CD14-positive monocyte (primary cell): Measurements from ENCODE around the gene AMACR. TPM values are rescaled to one million over a fixed set of nuclear protein-coding genes. Genes with fewer than 3 reads are reported as not detected.

Experiments
- DNase-seq, 3 donors: peaks; one replicate each; pipeline ENCODE4 v3.0.0-alpha.2; 2011 to 2022
- H2AFZ ChIP-seq: 2 replicates; pipeline ENCODE4 v1.6.0; 2012; ENCODE audit warnings: mild to moderate bottlenecking, low read depth, low read length, inconsistent platforms; ENCODE audit not compliant: insufficient read depth, poor library complexity, severe bottlenecking
- H3K27ac ChIP-seq, 2 donors: 1 replicate in 1 of 2; 2 replicates in 1 of 2; pipeline ENCODE4 v1.5.1; 2012 to 2013; ENCODE audit warnings: low read length in 2 of 2, control low read depth in 1 of 2, inconsistent platforms in 1 of 2, low read depth in 1 of 2, mild to moderate bottlenecking in 1 of 2
- H3K27me3 ChIP-seq, 2 donors: one replicate each; pipeline versions ENCODE4 v1.6.0 to v1.6.1; 2011 to 2013; ENCODE audit warnings: low read length in 2 of 2; ENCODE audit not compliant: control insufficient read depth in 2 of 2, insufficient read depth in 2 of 2
- H3K36me3 ChIP-seq, 2 donors: replicated peaks in 1 of 2; 1 replicate in 1 of 2; 2 replicates in 1 of 2; pipeline versions ENCODE4 v1.5.1 to v1.6.1; 2012 to 2013; ENCODE audit warnings: low read length in 2 of 2, control low read depth in 1 of 2, inconsistent platforms in 1 of 2, mild to moderate bottlenecking in 1 of 2; ENCODE audit not compliant: insufficient read depth in 2 of 2, control insufficient read depth in 1 of 2
- H3K4me1 ChIP-seq, 2 donors: 1 replicate in 1 of 2; 2 replicates in 1 of 2; pipeline versions ENCODE4 v1.5.1 to v1.6.1; 2012 to 2013; ENCODE audit warnings: low read length in 2 of 2, control low read depth in 1 of 2, inconsistent platforms in 1 of 2, mild to moderate bottlenecking in 1 of 2, moderate library complexity in 1 of 2; ENCODE audit not compliant: insufficient read depth in 2 of 2, control insufficient read depth in 1 of 2
- H3K4me2 ChIP-seq: replicated peaks from 2 replicates; pipeline ENCODE3; 2012; ENCODE audit warnings: low read length, moderate library complexity, mild to moderate bottlenecking; ENCODE audit not compliant: poor library complexity, severe bottlenecking; ENCODE audit errors: extremely low read depth
- H3K4me3 ChIP-seq, 3 experiments: fragments of 200-600 bp in 1 of 3; sonication (generic) in 1 of 3; replicated peaks in 1 of 3; 1 replicate in 2 of 3; 2 replicates in 1 of 3; pipeline ENCODE4 v1.5.1; 2011 to 2013; ENCODE audit warnings: low read length in 3 of 3, mild to moderate bottlenecking in 3 of 3, control low read depth in 2 of 3, low read depth in 2 of 3, inconsistent platforms in 1 of 3, moderate library complexity in 1 of 3
- H3K79me2 ChIP-seq: 2 replicates; pipeline ENCODE4 v1.6.0; 2012; ENCODE audit warnings: mild to moderate bottlenecking, control low read depth, inconsistent platforms, low read length, moderate library complexity; ENCODE audit not compliant: insufficient read depth
- H3K9ac ChIP-seq: 2 replicates; pipeline ENCODE4 v1.6.0; 2017; ENCODE audit warnings: low read length, mild to moderate bottlenecking; ENCODE audit not compliant: insufficient read depth, poor library complexity, severe bottlenecking
- H3K9me3 ChIP-seq, 2 donors: replicated peaks in 1 of 2; 1 replicate in 1 of 2; 2 replicates in 1 of 2; pipeline versions ENCODE4 v1.5.1 to v1.6.1; 2012 to 2013; ENCODE audit warnings: low read length in 2 of 2, control low read depth in 1 of 2; ENCODE audit not compliant: control insufficient read depth in 1 of 2, insufficient read depth in 1 of 2
- H4K20me1 ChIP-seq: 2 replicates; pipeline ENCODE4 v1.6.0; 2012; ENCODE audit warnings: mild to moderate bottlenecking, low read length, control low read depth, moderate library complexity; ENCODE audit not compliant: insufficient read depth
- H3K27ac Mint-ChIP-seq, 7 donors: one replicate each; pipeline ENCODE4 v1.8.0; 2020; ENCODE audit warnings: mild to moderate bottlenecking in 7 of 7, mixed read lengths in 7 of 7, moderate library complexity in 6 of 7, inconsistent platforms in 2 of 7
- H3K27me3 Mint-ChIP-seq, 3 donors: one replicate each; pipeline ENCODE4 v1.8.0; 2021 to 2022; ENCODE audit warnings: low read depth in 3 of 3, mild to moderate bottlenecking in 3 of 3, mixed read lengths in 3 of 3, moderate library complexity in 3 of 3, inconsistent platforms in 1 of 3
- H3K36me3 Mint-ChIP-seq, 2 donors: one replicate each; pipeline ENCODE4 v1.8.0; 2020; ENCODE audit warnings: mixed read lengths in 2 of 2, inconsistent platforms in 1 of 2, mild to moderate bottlenecking in 1 of 2
- H3K4me1 Mint-ChIP-seq: one replicate; pipeline ENCODE4 v1.8.0; 2020; ENCODE audit warnings: mild to moderate bottlenecking, mixed read lengths
- H3K4me3 Mint-ChIP-seq, 2 donors: one replicate each; pipeline ENCODE4 v1.8.0; 2020; ENCODE audit warnings: mild to moderate bottlenecking in 2 of 2, mixed read lengths in 2 of 2, moderate library complexity in 1 of 2
- H3K9me3 Mint-ChIP-seq, 7 donors: one replicate each; pipeline ENCODE4 v1.8.0; 2020 to 2022; ENCODE audit warnings: mixed read lengths in 7 of 7, mild to moderate bottlenecking in 6 of 7, moderate library complexity in 6 of 7, inconsistent platforms in 2 of 7
- CTCF ChIP-seq: fragments of 200-600 bp; IDR thresholded peaks from one replicate; pipeline ENCODE4 v1.8.0; 2022; ENCODE audit warnings: antibody characterized with exemption, mild to moderate bottlenecking
- WGBS: methylation state at CpG from one replicate; pipeline ENCODE4 v1.1.5; 2013; ENCODE audit warnings: missing lambda C conversion rate; ENCODE audit not compliant: insufficient coverage; 5-methylcytosine and 5-hydroxymethylcytosine counted together
- intact Hi-C, 2 donors: fragments of 100-400 bp; cut with micrococcal nuclease; formaldehyde crosslinking; loops; one replicate each; pipeline versions ENCODE4 v1.15.0 to v1.15.1; 2023
- polyA plus RNA-seq, 3 donors: library from polyadenylated mRNA; depleted of rRNA in 1 of 3; unstranded in 2 of 3; stranded (reverse) in 1 of 3; fragments of 300-500 nt in 2 of 3; fragments of >200 nt in 1 of 3; fragmentation: Illumina TruSeq in 2 of 3; gene quantifications; 1 replicate in 2 of 3; 2 replicates in 1 of 3; pipeline ENCODE4 v1.2.3, GENCODE V29; 2012 to 2021

AMACR gene
- polyA plus RNA-seq, 3 donors = 1.2 to 6.1 (median 4.8) TPM

- Histone ChIP-seq H3K36me3 (peaks cover 4 to 13% of the 10 kb centered on the region in 2 donors), H3K4me2 (no peak overlapping the region), H4K20me1 (no peaks in the 10 kb centered on the region), H3K9ac (no peak overlapping the region), H3K27ac (no peak overlapping the region), H3K9me3 (no peaks in the 10 kb centered on the region), H3K27me3 (no peaks in the 10 kb centered on the region), H3K4me3 (no peak overlapping the region), H3K79me2 (no peaks in the 10 kb centered on the region), H2AFZ (no peak overlapping the region), H3K4me1 (no peaks in the 10 kb centered on the region)
- intact Hi-C loops = no loop called here
- WGBS = 93% methylated on average over 2 of the region's 2 CpGs
- peaks cover 0 to 5% (median 0%) of the 10 kb centered on the region in 7 donors for H3K9me3 Mint-ChIP-seq
- no peaks in the 10 kb centered on the region for H3K4me1 Mint-ChIP-seq
- H3K27ac Mint-ChIP-seq = peak overlapping the region in 1 of 7 donors; percentile 59
- TF ChIP-seq CTCF = no peak
- no peak overlapping the region for H3K4me3 Mint-ChIP-seq
- no peak for DNase-seq
- H3K27me3 Mint-ChIP-seq = no peaks in the 10 kb centered on the region
- peaks cover 5 to 13% of the 10 kb centered on the region in 2 donors for H3K36me3 Mint-ChIP-seq
Observed at GRCh38 chr5:34035756-34036155, 27.9 kb upstream of the AMACR start.

- Histone ChIP-seq H3K4me2 (no peak overlapping the region), H2AFZ (no peak overlapping the region), H3K79me2 (no peaks in the 10 kb centered on the region), H3K4me1 (no peaks in the 10 kb centered on the region), H4K20me1 (no peaks in the 10 kb centered on the region), H3K36me3 (peaks cover 4 to 13% of the 10 kb centered on the region in 2 donors), H3K27me3 (no peaks in the 10 kb centered on the region), H3K9ac (no peak overlapping the region), H3K4me3 (no peak overlapping the region), H3K27ac (no peak overlapping the region), H3K9me3 (no peaks in the 10 kb centered on the region)
- Mint-ChIP-seq H3K36me3 (peaks cover 5 to 18% of the 10 kb centered on the region in 2 donors), H3K27ac (no peak overlapping the region), H3K4me3 (no peak overlapping the region), H3K9me3 (peaks cover 0 to 5% (median 0%) of the 10 kb centered on the region in 7 donors), H3K4me1 (no peaks in the 10 kb centered on the region), H3K27me3 (no peaks in the 10 kb centered on the region)
- DNase-seq = no peak
- intact Hi-C loops = no loop called here
- WGBS = 89% methylated on average over 1 of the region's 4 CpGs
- TF ChIP-seq CTCF = no peak
Observed at GRCh38 chr5:34034534-34035327, 26.9 kb upstream of the AMACR start.
